SJSA1 (cell line): ENCODE measurements around the gene LRATD1. TPM values are rescaled to one million over a fixed set of nuclear protein-coding genes. Genes with fewer than 3 reads are reported as not detected.
"Not testable (repeated sequence)": the region's sequence is repeated elsewhere in the genome, so short reads cannot be mapped to it uniquely, and the experiment has no call there.

Source experiments
- DNase-seq, 2 experiments: peaks; one replicate each; pipeline ENCODE4 v3.0.0-alpha.2; 2015 to 2020; ENCODE audit warnings: low spot score in 2 of 2, low read depth in 1 of 2
- H3K27ac ChIP-seq: fragments of 250-450 bp; sonication (Bioruptor Pico); 2 replicates; pipeline ENCODE4 v1.5.1; 2020; ENCODE audit warnings: mild to moderate bottlenecking, moderate library complexity
- H3K27me3 ChIP-seq: fragments of 250-450 bp; sonication (Bioruptor Pico); replicated peaks from 2 replicates; pipeline ENCODE4 v1.5.1; 2020; ENCODE audit warnings: mild to moderate bottlenecking, moderate library complexity
- H3K36me3 ChIP-seq: fragments of 250-450 bp; sonication (Bioruptor Pico); 2 replicates; pipeline ENCODE4 v1.5.1; 2020; ENCODE audit warnings: mild to moderate bottlenecking
- H3K4me1 ChIP-seq: fragments of 250-450 bp; sonication (Bioruptor Pico); replicated peaks from 2 replicates; pipeline ENCODE4 v1.6.1; 2021; ENCODE audit warnings: mild to moderate bottlenecking
- H3K4me3 ChIP-seq: fragments of 250-450 bp; sonication (Bioruptor Pico); 2 replicates; pipeline ENCODE4 v1.5.1; 2020; ENCODE audit warnings: mild to moderate bottlenecking
- H3K9me3 ChIP-seq: fragments of 250-450 bp; sonication (Bioruptor Pico); replicated peaks from 2 replicates; pipeline ENCODE4 v1.5.1; 2020; ENCODE audit warnings: mild to moderate bottlenecking
- total RNA-seq: library from RNA; depleted of rRNA; stranded (reverse); fragments of >200 nt; shearing (Covaris generic); gene quantifications from 2 replicates; pipeline ENCODE4 v1.2.3, GENCODE V29; 2014

The LRATD1 gene
- total RNA-seq, 1 experiment from 2014 or later = not detected

DNA sequence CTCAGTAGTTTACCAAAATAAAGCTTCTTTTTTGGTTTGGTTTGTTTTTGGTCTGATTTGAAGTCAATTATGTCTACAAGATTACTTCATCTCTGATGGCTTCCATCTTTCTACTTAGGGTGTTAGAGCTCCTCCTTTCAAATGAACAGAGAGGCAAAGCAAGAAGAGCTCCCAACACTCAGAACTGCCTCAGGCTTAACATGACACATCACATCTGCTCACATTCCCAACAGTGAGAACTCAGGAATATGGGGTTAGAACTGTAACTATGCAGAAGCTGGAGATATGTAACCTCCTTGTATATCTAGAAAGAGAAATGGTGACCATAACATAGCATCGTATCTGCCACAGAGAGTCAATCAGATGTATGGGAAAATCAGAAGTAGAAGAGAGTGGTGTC lies 11.4 kb upstream of the LRATD1 start:
- Histone ChIP-seq H3K4me3 (no peak overlapping the region), H3K9me3 (no peaks in the 10 kb centered on the region), H3K36me3 (no peaks in the 10 kb centered on the region), H3K4me1 (no peaks in the 10 kb centered on the region), H3K27me3 (no peaks in the 10 kb centered on the region), H3K27ac (no peak overlapping the region)
- no peak for DNase-seq

- Histone ChIP-seq H3K27me3 (no peaks in the 10 kb centered on the region), H3K9me3 (no peaks in the 10 kb centered on the region), H3K4me1 (no peaks in the 10 kb centered on the region), H3K4me3 (no peak overlapping the region), H3K27ac (no peak overlapping the region), H3K36me3 (no peaks in the 10 kb centered on the region)
- DNase-seq = no peak
These were observed 10.5 kb upstream of the LRATD1 start for GRCh38 chr2:14621906-14622549.

- not testable (repeated sequence) for DNase-seq, H3K27me3 ChIP-seq, H3K4me3 ChIP-seq, H3K9me3 ChIP-seq, H3K36me3 ChIP-seq, H3K4me1 ChIP-seq, H3K27ac ChIP-seq
These were observed 10.0 kb upstream of the LRATD1 start for GRCh38 chr2:14622550-14622939.

DNA sequence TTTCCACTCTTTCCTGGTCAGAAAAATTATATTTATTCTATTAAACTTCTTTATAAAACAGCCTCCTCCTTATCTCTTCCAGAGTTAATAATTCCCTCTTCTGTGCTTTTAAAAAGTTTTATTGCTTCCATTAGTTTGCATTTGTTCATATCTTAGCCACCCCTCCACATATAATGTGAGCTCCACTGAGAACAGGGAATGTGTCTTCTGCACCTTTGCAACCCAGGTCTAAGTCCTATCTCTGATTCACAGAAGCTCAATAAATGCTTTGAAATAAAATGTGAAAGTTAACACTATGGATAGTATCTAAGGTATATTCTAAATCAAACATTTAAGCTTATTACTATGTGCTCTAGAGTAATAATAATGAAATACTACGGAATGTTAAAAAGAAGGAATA lies 9.3 kb upstream of the LRATD1 start:
- Histone ChIP-seq H3K4me1 (no peaks in the 10 kb centered on the region), H3K9me3 (no peaks in the 10 kb centered on the region)
- DNase-seq = no peak

DNA sequence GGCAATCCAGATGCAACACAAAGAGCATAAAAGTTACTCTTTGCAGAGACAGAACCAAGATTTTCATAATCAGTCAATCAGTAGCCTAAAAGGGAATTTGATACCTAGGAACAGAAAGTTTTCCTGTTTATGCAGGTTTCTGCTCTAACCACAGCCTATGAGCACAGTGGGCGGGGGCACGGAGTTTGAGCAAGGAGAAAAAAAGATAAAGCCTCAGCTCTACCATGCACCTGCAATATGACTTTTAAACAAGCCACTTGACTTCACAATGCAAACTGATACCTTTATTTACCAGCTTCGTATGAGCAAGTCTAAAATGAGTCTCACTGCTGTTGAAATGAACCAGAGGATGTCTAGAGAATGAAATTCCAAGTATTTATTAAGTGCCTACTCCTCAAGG lies 5.6 kb upstream of the LRATD1 start:
- no peaks in the 10 kb centered on the region for H3K4me1 ChIP-seq
- no peak overlapping the region for H3K27ac ChIP-seq
- H3K27me3 ChIP-seq = peaks cover 16% of the 10 kb centered on the region
- no peak overlapping the region for H3K4me3 ChIP-seq
- DNase-seq = no peak
- H3K9me3 ChIP-seq = no peaks in the 10 kb centered on the region
- H3K36me3 ChIP-seq = no peaks in the 10 kb centered on the region

More for the DNA sequence above, 9.3 kb upstream of the LRATD1 start:
- H3K27me3 ChIP-seq = no peaks in the 10 kb centered on the region
- no peaks in the 10 kb centered on the region for H3K36me3 ChIP-seq
- no peak overlapping the region for H3K27ac ChIP-seq
- no peak overlapping the region for H3K4me3 ChIP-seq

- Histone ChIP-seq H3K27me3 (peaks cover 37% of the 10 kb centered on the region), H3K9me3 (0 out of 2 replicates have a peak, but pooled peaks cover under 1% of the 10 kb centered on the region), H3K27ac (no peak overlapping the region), H3K36me3 (no peaks in the 10 kb centered on the region), H3K4me1 (no peaks in the 10 kb centered on the region), H3K4me3 (no peak overlapping the region)
- no peak for DNase-seq
These were observed 3.6 kb upstream of the LRATD1 start for GRCh38 chr2:14628901-14629300.

- peaks cover 58% of the 10 kb centered on the region for H3K27me3 ChIP-seq
- DNase-seq = no peak
These were observed 994 bp upstream of the LRATD1 start for GRCh38 chr2:14631406-14632040.

GRCh38 chr2:14633061-14633460 lies 544 bp downstream of the LRATD1 start:
- Histone ChIP-seq H3K4me1 (peaks cover 6% of the 10 kb centered on the region), H3K36me3 (no peaks in the 10 kb centered on the region), H3K27ac (no peak overlapping the region), H3K27me3 (peaks cover 63% of the 10 kb centered on the region), H3K4me3 (no peak overlapping the region), H3K9me3 (peaks cover 5% of the 10 kb centered on the region; the same call in 1 of the 2 replicates)
- no peak for DNase-seq

More at GRCh38 chr2:14631406-14632040, 994 bp upstream of the LRATD1 start:
- H3K36me3 ChIP-seq = no peaks in the 10 kb centered on the region
- peaks cover 5% of the 10 kb centered on the region; the same call in 1 of the 2 replicates for H3K9me3 ChIP-seq
- peaks cover 6% of the 10 kb centered on the region for H3K4me1 ChIP-seq
- no peak overlapping the region for H3K4me3 ChIP-seq
- no peak overlapping the region for H3K27ac ChIP-seq

- DNase-seq = no peak
- H3K4me1 ChIP-seq = peaks cover 6% of the 10 kb centered on the region
- H3K9me3 ChIP-seq = peaks cover 5% of the 10 kb centered on the region; the same call in 1 of the 2 replicates
- no peak overlapping the region for H3K4me3 ChIP-seq
- peaks cover 63% of the 10 kb centered on the region for H3K27me3 ChIP-seq
- H3K36me3 ChIP-seq = no peaks in the 10 kb centered on the region
- H3K27ac ChIP-seq = no peak overlapping the region
These were observed 1.1 kb downstream of the LRATD1 start for GRCh38 chr2:14633461-14634181.

GRCh38 chr2:14634182-14634488 lies 1.6 kb downstream of the LRATD1 start:
- H3K27me3 ChIP-seq = peaks cover 63% of the 10 kb centered on the region
- no peak for DNase-seq
- H3K4me1 ChIP-seq = peaks cover 6% of the 10 kb centered on the region
- H3K36me3 ChIP-seq = no peaks in the 10 kb centered on the region
- H3K4me3 ChIP-seq = no peak overlapping the region
- peaks cover 5% of the 10 kb centered on the region; the same call in 1 of the 2 replicates for H3K9me3 ChIP-seq
- no peak overlapping the region for H3K27ac ChIP-seq

- Histone ChIP-seq H3K4me1 (peaks cover 6% of the 10 kb centered on the region), H3K36me3 (no peaks in the 10 kb centered on the region), H3K27ac (no peak overlapping the region), H3K4me3 (no peak overlapping the region), H3K9me3 (peaks cover 5% of the 10 kb centered on the region; the same call in 1 of the 2 replicates), H3K27me3 (peaks cover 63% of the 10 kb centered on the region)
- peak in 1 of 2 experiments; percentile 44 for DNase-seq
These were observed 2.2 kb downstream of the LRATD1 start for GRCh38 chr2:14634489-14635390.

DNA sequence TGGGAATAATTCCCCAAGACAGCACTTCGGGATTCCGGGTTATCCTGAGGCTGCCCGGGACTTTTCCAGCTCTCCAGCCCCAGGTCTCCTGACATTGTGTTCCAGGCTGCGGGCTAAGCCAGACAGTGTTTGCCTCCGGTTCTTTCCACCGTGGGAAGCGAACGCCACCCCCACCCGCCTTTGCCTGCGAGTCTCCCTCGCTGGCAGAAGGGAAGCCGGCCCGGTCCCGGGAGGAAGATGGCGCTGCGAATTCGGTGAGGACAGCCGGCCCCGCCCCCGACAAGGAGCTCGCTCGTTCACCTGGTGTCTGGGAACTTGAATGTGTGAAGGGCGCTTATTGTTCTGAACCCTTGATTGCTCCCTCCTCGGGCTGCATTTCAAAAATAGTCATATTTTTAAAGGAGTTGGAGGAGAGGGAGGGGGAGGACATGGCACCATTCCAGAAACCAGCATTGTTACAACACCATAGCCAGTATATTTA lies 2.9 kb downstream of the LRATD1 start:
- DNase-seq = no peak
- H3K4me3 ChIP-seq = no peak overlapping the region
- H3K27me3 ChIP-seq = peaks cover 59% of the 10 kb centered on the region
- H3K36me3 ChIP-seq = no peaks in the 10 kb centered on the region
- H3K9me3 ChIP-seq = peaks cover 5% of the 10 kb centered on the region; the same call in 1 of the 2 replicates
- H3K4me1 ChIP-seq = peaks cover 6% of the 10 kb centered on the region
- no peak overlapping the region for H3K27ac ChIP-seq

DNA sequence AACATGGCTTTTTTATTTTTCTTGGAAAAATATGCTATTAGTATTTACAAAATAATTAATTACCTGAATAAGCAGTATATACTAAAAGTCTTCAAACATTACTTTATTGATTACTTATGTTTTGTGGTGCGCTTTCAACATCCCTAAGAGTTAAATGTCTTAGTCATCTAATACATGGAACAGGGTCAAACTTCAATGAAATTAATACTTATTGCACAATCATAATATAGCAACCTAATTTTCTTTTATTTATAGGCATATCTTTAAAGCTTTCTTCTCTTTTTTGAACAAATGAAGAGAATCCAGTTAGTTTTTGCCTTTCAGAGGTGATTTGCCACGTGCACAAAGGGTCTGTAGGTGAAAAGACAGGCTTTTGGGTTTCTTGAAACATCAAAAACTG lies 6.0 kb downstream of the LRATD1 start:
- Histone ChIP-seq H3K4me1 (peaks cover 6% of the 10 kb centered on the region), H3K36me3 (no peaks in the 10 kb centered on the region), H3K9me3 (peaks cover 5% of the 10 kb centered on the region; the same call in 1 of the 2 replicates), H3K27me3 (peaks cover 30% of the 10 kb centered on the region), H3K27ac (no peak overlapping the region), H3K4me3 (no peak overlapping the region)
- no peak for DNase-seq
